GM10847 (cell line): ENCODE data around the gene AKAP6.

Source experiments
- POLR2A ChIP-seq: IDR thresholded peaks from 2 replicates; pipeline ENCODE4 v1.6.1; 2011; ENCODE audit not compliant: insufficient read length; ENCODE audit errors: extremely low read depth

The AKAP6 gene

DNA sequence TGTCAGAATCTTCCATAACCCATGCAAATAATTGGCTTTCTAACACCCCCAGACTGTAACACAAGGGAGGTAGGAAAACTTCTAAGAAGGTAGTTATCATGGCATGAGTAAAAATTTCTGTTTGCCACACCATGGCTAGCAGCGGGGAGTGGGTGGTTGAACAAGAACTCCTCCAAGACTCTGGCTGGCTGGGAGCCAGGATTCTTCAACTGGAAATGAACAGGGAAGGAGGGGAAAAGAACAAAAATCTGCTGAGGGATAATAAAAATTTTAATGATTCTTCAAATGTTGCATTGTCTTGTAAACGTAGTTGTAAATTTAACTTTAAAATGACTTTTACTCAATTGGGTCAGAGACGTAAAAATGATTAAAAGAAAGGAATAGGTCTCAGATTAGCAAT, 78.9 kb downstream of the AKAP6 start:
- no peak for TF ChIP-seq POLR2A

DNA sequence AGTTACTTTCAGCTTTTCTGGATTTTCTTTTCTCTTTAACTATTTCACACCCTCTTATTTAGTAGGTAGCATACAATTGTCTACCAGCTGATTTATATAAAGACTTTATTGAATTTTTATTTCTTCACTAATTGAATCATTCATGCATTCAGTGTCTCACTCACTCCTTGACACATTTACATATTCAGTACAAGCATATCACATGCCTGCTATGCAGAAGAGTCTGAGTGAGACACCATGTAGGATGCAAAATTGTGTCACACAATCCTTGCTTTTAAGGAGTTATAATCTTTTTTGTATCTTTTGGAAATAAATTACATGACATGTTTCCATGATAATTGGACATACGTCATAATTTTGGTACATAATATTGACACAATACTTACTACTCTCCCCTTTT, 83.0 kb downstream of the AKAP6 start:
- no peak for TF ChIP-seq POLR2A

DNA sequence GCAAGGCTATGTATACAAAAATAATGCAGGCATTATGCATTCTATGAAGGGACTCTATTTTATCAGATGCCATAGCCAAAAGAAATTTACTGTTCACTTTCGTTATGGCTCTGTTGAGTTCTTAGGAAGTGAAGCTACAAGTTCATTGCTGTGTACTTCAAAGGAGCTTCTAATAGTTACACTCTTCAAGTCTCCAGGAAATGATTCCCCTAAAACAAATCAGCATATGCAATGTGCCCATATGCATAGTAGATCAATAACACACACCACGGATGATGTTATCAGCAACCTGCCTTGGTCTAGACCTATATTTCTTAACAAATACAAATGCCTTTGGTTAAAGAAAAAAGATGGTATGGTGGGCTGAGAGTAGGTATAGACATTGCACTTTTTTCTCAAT, 83.4 kb downstream of the AKAP6 start:
- no peak for TF ChIP-seq POLR2A

DNA sequence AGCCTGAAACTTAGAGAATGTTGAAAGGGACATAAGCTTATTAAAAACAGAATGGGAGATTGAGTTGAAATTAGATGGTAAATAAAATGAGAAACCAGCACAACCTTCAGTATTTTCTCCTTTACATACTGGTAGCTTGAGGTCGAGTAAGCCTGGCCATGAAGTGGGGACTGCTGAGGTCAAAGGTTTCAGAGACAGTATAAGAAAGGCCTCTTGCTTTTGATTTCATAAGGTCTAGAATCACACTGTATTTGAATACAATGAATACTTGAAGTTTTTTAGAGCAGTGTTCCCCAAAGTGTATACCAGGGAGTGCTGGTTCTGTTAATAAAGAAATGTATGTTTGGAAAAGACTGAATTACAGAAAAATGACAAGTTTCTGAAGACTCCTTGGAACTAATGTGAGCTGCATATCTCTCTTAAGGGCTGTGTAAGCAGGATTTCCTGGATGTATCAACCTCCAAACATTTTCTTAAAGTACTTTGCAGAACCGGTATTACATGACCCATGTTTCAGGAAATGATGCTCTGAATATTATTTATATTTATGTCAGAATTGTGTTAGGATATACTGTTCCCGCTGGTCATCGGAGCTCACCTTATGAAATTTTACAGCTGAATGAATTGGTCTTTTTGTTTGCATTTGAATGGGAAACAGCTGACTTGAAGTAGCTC, 85.0 kb downstream of the AKAP6 start:
- TF ChIP-seq POLR2A, result no peak

DNA sequence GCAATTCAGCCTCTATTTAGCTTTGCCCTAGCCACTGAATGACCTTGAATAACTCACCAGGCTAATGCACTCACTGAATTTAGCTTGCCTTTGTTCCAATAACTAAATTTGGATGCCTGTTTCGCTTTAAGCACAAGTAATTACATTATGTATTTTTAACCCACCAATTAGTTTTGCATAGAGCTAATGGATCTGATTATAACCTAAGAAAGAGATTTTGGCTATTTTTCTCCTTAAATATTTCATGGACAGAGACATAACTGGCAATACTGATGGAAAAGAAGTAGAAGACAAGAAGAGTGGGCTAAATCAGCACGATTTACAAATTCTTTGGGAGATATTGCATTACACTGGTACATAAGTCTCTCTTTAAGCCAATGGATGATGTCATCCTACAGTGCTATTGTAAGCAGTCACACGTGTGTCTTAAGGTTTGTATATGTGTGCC, 85.7 kb downstream of the AKAP6 start:
- TF ChIP-seq POLR2A, result no peak

DNA sequence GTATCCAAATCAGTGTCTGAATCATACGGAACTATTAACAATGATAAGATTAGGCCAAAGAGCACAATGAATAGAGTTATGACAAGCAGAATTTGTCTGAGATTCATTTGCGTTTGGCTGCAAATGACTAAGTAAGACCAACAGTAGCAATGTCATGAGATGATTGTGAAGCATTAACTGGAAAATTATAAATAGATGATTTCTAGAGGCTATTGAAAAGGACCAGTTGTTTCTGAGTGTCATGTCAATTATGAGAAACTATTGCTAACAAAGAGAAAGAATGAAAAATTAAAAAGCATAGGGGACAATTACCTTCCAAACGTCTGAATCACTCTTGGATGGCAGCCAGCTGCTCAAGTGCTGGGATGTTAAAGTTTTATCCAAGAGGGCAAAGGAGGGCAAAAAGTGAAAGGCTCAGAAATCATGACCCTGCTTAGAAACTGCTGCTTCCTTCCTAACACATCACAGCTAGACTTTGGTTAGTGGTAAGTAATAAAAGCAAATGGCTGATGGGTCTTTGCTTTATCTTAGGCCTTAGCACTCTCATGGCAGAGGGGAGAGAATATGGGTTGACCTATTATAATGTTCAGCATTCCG, 89.0 kb downstream of the AKAP6 start:
- TF ChIP-seq POLR2A, result no peak

- no peak for TF ChIP-seq POLR2A
Measured at GRCh38 chr14:32419429-32419828, 90.3 kb downstream of the AKAP6 start.

- no peak for TF ChIP-seq POLR2A
Measured at GRCh38 chr14:32421781-32422180, 92.7 kb downstream of the AKAP6 start.

DNA sequence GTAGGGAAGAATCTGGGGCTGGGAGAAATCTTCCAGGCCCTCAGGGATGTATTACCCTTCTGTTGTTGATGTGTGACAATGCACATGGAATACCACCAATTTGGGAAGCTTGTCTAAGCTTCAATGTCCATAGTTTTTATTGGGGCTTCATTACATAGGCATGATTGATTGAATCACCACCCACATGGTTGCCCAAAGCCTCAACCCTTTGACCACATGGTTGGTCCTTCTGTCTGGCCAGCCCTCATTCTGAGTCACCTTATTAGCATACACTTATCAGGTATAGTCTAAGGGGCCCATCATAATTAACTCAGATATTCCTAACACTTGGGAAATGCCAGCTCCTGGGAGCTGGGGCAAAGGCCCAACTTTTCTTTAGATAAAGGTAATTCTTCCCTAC, 93.3 kb downstream of the AKAP6 start:
- no peak for TF ChIP-seq POLR2A

- TF ChIP-seq POLR2A, result no peak
Measured at GRCh38 chr14:32426028-32426427, 96.9 kb downstream of the AKAP6 start.

GRCh38 chr14:32426586-32427388, 97.7 kb downstream of the AKAP6 start:
- TF ChIP-seq POLR2A, result no peak

DNA sequence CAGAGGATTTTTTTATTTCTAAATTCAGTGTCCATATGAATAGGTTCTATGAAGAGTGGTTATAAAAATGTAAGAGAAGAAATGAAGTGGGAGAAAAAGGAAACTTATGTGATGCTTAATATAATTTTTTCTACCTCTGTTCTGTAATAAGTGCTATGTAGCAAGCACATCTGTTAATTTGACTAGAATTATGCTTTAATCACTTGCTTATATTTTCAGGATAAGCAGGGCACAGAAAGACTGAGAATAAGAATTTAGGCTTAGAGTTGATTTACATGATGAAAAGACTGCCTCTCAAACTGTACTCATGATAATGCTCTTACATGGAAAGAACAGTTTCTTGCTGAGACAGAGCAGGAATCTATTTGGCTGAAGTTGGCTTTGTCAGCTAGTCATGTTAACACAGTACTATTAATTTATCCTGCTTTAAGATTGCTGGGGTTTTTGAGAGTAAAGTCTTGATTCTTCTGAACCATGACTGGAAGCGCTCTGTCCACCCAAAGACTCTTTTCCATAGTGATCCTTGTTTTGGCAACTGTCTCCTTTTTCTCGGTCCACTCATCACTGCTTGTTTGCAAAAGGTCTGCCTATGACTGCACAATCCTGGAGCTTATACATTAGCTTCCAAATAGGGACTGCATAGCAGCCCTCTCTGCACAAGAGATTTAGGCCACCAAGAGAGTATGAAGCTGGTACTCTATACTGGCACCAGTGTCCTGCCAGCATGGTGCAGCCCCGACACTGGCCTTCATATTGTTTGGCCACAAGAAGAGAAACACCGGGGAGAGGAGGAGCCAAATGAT, 98.8 kb downstream of the AKAP6 start:
- no peak for TF ChIP-seq POLR2A

DNA sequence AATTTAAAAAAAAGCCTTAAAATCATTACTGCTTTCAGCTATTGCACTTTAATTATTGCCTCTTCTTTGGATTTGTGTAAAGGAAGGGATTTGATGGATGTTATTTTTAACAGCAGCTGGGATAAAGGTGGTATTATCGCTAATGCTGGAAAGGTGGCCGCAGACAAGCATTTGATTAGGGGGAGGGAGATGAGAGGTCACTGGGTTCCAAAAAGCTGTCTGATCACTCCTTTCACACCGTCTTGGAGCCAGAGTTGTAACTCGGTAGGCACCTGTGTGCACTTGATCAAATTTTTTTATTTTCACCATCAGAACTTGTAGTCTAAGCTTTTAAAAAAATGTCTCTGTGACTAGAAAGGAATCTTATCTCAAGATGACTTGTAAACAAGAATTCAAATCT, 99.8 kb downstream of the AKAP6 start:
- no peak for TF ChIP-seq POLR2A

DNA sequence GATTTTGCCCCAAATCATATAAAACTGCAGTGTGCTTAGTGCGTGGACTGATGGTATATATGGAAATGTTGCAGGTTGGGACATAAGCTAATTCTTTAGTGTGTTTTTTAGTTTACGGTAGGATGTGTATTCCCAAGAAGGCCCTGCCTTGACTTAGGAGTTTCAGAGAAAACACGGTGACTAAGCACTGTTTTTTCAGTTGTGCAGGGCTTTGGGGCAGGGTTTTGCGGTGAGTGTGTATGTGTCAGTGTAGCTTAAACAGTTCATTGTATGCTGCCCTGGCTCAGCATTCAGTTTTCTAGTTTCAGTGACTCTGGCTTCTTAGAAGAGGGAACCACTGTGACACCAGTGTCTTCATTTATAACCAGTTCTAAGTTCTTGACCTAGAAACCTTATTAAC, 101.2 kb downstream of the AKAP6 start:
- no peak for TF ChIP-seq POLR2A

DNA sequence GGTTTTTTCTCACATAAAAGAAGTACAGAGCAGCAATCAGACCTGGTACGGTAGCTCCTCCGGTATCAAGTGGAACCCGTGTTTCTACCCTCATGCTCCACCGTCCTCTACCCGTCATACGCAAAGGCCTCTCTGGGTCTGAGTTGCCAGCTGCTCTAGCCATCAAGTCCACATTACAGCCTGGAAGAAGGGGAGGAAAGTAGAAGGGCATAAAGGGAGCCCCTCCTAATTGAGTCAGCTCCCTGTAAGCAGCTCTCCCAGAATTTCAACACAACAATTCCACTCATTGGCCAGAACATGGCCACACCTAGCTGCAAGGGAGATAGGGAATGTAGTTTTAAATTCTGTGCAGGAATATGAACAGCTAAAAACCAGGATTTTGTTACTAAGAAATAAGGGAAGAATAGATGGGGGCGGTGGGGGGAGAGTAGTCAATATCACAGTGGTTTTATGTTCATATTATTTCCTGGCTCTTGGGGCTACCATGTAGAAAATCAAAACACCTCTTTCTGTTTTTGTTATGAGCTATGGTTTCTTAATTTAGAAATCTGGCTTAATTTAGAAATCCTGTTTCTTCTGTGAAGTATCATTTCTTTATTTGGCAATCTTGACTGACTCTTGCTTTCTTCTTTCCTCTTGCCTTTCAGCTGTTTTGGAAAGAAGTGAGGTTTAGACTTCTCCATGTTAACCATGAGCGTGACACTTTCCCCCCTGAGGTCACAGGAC, 103.9 kb downstream of the AKAP6 start:
- TF ChIP-seq POLR2A, result no peak
